Measurements from ENCODE around the gene UBAC1. TPM values are rescaled to one million over a fixed set of nuclear protein-coding genes. Genes with fewer than 3 reads are reported as not detected.
"Not testable (repeated sequence)": the region's sequence is repeated elsewhere in the genome, so short reads cannot be mapped to it uniquely, and the experiment has no call there.

The UBAC1 gene
- total and polyA plus RNA-seq, 11 donors: 71.1 to 140 (median 100) TPM

DNA sequence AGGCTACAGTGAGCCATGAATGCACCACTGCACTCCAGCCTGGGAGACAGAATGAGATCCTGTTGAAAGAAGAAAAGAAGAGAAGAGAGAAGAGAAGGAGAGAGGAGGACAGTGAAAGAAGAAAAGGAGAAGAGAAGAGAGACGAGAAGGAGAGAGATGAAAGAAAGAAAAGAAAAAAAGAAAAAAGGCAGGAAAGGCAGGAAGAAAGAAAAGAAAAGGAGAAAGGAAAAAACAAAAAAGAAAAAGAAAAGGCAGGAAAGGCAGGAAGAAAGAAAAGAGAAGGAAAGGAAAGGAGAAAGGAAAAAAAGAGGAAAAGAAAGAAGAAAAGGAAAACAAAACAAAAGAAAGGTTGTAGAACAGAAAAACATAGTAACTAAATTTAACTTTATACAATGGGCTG is 68.1 kb downstream of the UBAC1 start:
- Histone ChIP-seq H3K4me1 (peaks cover 0 to 62% (median 38%) of the 10 kb centered on the region in 12 donors), H3K36me3 (no peaks in the 10 kb centered on the region), H3K4me3 (no peak overlapping the region), H3K27ac (peak overlapping the region in 1 of 12 donors; percentile 10), H3K27me3 (no peaks in the 10 kb centered on the region), H3K9me3 (peaks cover 0 to 14% (median 0%) of the 10 kb centered on the region in 12 donors)
- no peak for DNase-seq
- intact Hi-C loops (cut with DNase I): no loop called here
- 64 to 84% (median 81%) methylated on average over 1 of the region's 1 CpG for WGBS, 4 donors
- no peak for TF ChIP-seq POLR2A (IDR thresholded peaks at IDR 0.05)
- TF ChIP-seq, protein P1, sequence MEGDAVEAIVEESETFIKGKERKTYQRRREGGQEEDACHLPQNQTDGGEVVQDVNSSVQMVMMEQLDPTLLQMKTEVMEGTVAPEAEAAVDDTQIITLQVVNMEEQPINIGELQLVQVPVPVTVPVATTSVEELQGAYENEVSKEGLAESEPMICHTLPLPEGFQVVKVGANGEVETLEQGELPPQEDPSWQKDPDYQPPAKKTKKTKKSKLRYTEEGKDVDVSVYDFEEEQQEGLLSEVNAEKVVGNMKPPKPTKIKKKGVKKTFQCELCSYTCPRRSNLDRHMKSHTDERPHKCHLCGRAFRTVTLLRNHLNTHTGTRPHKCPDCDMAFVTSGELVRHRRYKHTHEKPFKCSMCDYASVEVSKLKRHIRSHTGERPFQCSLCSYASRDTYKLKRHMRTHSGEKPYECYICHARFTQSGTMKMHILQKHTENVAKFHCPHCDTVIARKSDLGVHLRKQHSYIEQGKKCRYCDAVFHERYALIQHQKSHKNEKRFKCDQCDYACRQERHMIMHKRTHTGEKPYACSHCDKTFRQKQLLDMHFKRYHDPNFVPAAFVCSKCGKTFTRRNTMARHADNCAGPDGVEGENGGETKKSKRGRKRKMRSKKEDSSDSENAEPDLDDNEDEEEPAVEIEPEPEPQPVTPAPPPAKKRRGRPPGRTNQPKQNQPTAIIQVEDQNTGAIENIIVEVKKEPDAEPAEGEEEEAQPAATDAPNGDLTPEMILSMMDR (IDR thresholded peaks at IDR 0.05): no peak
- no peak for ATAC-seq

DNA sequence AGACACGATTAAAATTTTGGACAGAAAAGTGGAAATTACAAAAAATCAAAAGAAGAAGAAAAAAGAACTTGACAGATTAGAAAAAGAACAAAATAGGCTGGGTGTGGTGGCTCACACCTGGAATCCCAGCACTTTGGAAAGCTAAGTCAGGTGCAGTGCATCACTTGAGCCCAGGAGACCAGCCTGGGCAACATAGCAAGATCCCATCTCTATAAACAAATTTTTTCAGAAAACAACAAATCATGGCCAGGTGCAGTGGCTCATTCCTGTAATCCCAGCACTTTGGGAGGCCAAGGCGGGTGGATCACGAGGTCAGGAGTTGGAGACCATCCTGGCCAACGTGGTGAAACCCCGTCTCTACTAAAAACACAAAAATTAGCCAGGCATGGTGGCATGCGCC is 68.8 kb downstream of the UBAC1 start:
- H3K4me1 ChIP-seq: peaks cover 6 to 69% (median 45%) of the 10 kb centered on the region in 12 donors
- 96 to 98% (median 97%) methylated on average over 6 of the region's 6 CpGs for WGBS, 4 donors
- H3K36me3 ChIP-seq; H3K27me3 ChIP-seq; H3K27ac ChIP-seq; intact Hi-C loops (cut with DNase I); H3K4me3 ChIP-seq; DNase-seq; ATAC-seq: not testable (repeated sequence)
- H3K9me3 ChIP-seq: peaks cover 0 to 12% (median 0%) of the 10 kb centered on the region in 12 donors

DNA sequence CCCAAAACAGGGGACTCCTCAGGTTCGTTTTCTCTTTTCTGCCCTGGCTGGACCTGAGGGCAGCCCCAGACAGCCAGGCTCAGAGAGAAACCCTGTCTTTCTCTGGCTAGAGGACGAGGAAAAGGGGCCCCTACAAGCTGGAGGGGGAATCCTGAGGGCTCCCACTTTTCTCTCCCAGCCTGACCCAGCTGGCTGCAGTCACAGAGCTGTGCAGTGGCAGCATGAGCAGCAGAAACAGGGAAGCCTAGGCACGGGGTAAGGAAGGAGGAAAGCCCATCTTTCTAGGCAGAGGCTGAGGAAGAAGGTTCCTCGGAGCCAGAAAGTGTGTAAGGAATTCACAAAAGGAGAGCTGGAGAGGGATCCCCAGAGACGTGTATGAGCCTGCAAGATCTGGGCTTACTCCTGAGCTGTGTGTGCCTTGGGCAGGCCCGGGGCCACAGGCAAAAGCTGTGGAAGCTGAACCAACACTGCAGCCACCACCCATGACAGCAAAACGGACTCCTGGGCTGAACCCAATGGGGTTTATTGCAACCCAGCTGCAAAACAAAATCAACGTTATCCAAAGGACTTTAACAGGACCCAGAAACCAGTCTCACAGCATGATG is 70.0 kb downstream of the UBAC1 start:
- intact Hi-C loops (cut with DNase I): no loop called here
- Histone ChIP-seq H3K4me1 (peaks cover 15 to 73% (median 56%) of the 10 kb centered on the region in 12 donors), H3K4me3 (no peak overlapping the region), H3K36me3 (no peaks in the 10 kb centered on the region), H3K27me3 (no peaks in the 10 kb centered on the region), H3K27ac (peak overlapping the region in 1 of 12 donors; percentile 10), H3K9me3 (peaks cover 0 to 12% (median 0%) of the 10 kb centered on the region in 12 donors)
- DNase-seq (no peak), ATAC-seq (no peak)
- TF ChIP-seq, protein P1 (IDR thresholded peaks at IDR 0.05): no peak
- no peak for TF ChIP-seq POLR2A (IDR thresholded peaks at IDR 0.05)
- 58 to 75% (median 69%) methylated on average over 8 of the region's 8 CpGs for WGBS, 4 donors

DNA sequence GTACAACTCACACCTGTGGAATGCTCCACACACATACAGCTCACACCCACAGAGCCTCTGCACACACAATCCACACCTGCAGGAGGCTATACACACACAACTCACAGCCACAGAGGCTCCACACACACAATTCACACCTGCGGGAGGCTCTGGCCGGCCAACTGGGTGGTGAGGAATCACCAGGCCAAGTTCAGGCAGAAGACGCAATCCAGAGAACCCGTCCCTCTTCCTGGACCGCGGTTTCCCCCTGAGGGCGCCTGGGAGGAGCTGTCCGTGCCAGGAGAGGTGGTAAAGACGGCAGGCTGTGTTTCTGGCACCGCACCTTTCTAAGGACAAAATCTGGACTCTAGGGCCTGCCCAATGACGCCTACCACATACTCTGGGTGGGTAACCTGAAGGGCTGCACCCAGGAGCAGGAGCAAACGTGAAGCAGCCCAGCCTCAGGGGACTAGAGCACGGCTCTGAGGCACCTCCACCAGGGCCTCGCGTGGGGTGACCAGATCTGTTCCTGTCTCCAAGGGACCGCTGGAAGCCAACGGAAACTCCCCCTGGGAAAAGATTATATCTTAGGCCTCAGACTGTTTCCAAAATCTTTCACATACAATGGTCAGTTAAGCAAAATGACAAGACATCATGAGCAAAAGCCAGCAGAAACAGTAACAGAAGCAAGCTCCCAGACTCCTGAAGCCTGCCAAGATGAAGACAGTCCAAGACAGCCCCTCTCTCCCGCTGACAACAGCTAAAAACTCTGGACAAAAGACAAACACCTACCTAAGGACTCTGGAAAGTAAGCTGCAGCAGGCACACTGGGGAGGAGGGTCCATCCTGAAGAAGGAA is 70.8 kb downstream of the UBAC1 start:
- Histone ChIP-seq H3K4me3 (no peak overlapping the region), H3K27ac (peak overlapping the region in 1 of 12 donors; percentile 10), H3K4me1 (peaks cover 15 to 78% (median 61%) of the 10 kb centered on the region in 12 donors), H3K27me3 (no peaks in the 10 kb centered on the region), H3K9me3 (peaks cover 0 to 7% (median 0%) of the 10 kb centered on the region in 12 donors), H3K36me3 (no peaks in the 10 kb centered on the region)
- ATAC-seq (no peak), DNase-seq (no peak)
- intact Hi-C loops (cut with DNase I): no loop called here
- 38 to 67% (median 56%) methylated on average over 6 to 18 of the region's 18 CpGs for WGBS, 4 donors
- TF ChIP-seq, protein P1 (IDR thresholded peaks at IDR 0.05): no peak
- TF ChIP-seq POLR2A (IDR thresholded peaks at IDR 0.05): no peak
